Erythroblast (primary cell): ENCODE measurements around the gene SPATA3.
"Not testable (repeated sequence)": the region's sequence is repeated elsewhere in the genome, so short reads cannot be mapped to it uniquely, and the experiment has no call there.

Source experiments
- DNase-seq, 2 experiments: peaks; one replicate each; lab custom pipeline; 2025; lab: John Stamatoyannopoulos, UW
- GATA1 ChIP-seq: IDR thresholded peaks from 2 replicates; pipeline ENCODE4 v1.6.1; 2011; ENCODE audit warnings: low read depth, mild to moderate bottlenecking, control low read depth, low read length, moderate library complexity
- POLR2A ChIP-seq: IDR thresholded peaks from 2 replicates; pipeline ENCODE4 v1.6.1; 2011; ENCODE audit warnings: mild to moderate bottlenecking, low read length

SPATA3 gene

DNA sequence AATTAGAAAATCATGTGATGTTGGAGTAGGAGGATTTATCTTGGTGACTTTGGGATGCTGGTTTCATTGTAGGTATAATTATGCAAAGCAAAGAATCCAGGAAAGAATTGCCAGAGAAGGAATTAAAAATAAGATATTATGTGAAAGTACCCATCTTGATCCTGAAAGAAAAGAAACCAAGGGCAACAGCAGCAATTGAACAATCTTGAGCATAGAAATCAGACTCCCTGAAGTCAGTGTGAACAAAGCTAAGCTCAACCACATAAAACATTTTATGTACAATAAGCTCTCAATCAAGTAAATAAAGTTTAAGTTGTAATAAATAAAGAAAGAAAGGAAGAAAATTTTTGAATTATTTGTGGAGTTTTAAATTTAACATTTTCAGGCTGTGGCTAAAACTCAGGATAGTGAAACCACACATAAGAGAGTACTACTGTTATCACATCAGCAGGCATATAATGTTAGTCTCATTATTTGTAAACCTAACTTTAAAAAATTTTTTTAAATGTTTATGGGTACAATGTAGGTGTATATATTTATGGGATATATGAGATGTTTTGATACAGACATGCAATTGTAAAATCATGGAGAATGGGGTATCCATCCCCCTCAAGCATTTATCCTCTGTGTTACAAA is 38.0 kb upstream of the SPATA3 start:
- no peak for DNase-seq
- TF ChIP-seq GATA1, result no peak
- no peak for TF ChIP-seq POLR2A

DNA sequence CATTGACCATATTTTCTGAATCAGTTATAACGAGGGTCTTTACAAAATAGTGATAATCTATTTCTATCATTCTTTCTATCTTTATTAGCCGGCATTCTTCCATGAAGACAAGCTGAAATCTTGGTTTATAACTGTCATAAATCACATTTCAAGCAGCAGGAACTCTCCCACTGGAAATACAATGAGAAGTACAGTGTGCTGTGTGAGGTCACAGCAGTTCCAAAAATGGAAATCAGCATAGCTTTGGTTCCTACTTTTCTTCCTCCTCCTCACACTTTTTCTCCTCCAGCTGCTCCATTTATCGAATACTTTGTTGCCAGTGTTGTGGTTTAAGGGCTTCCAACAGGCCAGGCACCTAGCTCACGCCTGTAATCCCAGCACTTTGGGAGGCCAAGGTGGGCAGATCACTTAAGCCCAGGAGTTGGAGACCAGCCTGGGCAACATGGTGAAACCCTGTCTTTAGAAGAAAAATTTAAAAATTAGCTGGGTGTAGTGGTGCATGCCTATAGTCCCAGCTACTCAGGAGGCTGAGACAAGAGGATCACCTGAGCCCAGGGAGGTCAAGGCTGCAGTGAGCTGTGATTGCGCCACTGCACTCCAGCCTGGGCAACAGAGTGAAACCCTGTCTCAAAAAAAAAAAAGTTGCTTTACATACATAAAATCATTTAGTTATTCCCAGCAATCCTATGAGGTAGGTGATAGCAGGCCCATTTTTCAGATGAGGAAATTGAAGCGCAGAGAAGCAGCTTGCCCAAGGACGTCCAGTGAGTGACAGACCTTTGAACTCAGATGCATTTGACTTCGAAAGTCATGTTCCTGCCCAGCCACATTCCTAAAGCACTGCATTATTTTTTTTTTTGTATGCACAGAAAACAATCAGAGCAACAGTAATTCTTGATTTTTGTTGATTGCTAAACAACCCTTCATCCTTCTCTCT is 36.8 kb upstream of the SPATA3 start:
- DNase-seq, result no peak
- TF ChIP-seq POLR2A (no peak), GATA1 (no peak)

DNA sequence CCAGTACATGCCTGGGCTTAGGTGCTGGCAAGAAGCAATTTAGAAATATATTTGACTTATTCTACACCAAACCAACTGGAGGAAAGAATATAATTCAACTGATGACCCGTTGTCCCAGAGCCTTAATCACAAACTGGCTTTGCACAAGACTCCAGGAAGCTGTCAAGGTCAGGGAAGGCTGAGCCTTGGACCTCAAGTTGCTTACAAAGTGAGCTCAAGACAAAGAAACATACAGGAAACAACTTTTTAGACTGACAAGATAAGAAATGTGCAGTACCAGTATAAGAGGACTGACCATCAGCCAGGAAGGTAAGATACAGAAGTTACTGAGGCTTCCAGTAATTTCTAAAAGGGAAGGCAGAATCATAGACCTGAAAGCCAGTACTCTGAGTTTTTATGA is 35.9 kb upstream of the SPATA3 start:
- DNase-seq, result no peak
- TF ChIP-seq POLR2A (no peak), GATA1 (no peak)

DNA sequence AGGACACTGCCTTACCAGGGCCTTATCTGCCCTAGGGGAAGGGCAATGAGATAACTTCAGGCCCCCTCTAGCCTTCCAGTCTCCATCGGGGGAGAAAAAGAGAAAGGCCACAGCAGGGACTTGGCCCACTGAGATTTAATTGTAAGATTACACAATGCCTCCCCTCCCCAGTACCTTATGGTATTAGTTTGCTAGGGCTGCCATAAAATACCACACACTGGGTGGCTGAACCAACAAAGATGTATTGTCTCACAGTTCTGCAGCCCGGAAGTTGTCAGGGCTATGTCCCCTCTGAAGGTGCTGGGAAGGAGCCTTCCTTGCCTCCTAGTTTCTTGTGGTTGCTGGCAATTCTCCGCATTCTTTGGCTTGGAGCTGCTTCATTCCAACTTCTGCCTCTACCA is 34.8 kb upstream of the SPATA3 start:
- DNase-seq, result no peak
- TF ChIP-seq GATA1, result no peak
- no peak for TF ChIP-seq POLR2A

DNA sequence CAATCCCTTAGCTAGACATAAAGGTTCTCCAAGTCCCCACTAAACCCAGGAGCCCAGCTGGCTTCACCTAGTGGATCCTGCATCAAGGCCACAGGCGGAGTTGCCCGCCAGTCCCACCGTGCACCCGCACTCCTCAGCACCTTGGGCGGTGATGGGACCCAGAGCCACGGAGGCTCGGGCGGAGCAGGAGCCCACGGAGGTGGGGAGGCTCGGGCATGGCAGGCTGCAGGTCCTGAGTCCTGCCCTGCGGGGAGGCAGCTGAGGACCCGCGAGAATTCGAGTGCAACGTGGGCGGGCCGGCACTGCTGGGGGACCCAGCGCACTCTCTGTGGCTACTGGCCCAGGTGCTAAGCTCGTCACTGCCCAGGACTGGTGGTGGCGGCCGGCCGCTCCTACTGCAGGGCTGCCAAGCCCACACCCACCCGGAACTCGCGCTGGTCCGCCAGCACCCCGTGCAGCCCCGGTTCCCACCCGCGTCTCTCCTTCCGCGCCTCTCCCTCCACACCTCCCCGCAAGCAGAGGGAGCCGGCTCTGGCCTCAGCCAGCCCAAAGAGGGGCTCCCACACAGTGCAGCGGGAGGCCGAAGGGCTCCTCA is 31.7 kb upstream of the SPATA3 start:
- no peak for TF ChIP-seq GATA1
- TF ChIP-seq POLR2A, result no peak
- no peak for DNase-seq

DNA sequence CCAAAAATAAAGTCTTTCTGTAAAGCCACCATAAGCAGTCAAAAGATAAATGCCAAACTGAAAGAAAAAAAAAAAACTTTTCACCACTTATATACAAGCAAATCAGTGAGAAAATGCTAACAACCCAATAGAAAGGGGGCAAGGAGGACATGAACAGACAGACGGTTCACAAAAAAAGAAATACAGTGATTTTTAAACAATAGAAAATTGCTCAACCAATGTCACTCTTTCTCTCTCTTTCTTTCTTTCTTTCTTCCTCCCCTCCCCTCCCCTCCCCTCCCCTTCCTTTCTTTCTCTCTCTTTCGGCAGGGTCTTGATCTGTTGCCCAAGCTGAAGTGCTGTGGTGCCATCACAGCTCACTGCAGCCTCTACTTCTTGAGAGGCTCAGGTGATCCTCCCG is 28.8 kb upstream of the SPATA3 start:
- no peak for DNase-seq
- TF ChIP-seq GATA1 (no peak), POLR2A (no peak)

DNA sequence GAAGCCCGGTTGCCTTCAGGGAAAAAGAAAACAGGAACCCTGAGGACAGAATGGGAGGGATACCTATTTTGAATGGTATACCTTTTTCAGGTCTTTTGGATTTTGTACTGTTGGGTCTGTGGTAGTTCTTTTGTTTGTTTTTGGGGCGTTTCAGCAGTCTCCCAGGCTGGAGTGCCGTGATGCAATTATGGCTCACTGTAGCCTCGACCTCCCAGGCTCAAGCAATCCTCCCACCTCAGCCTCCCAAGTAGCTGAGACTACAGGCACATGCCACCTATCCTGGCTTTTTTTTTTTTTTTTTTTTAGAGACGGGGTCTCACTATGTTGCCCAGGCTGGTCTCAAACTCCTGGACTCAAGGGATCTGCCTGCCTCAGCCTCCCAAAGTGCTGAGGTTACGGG is 27.6 kb upstream of the SPATA3 start:
- DNase-seq, result not testable (repeated sequence)

DNA sequence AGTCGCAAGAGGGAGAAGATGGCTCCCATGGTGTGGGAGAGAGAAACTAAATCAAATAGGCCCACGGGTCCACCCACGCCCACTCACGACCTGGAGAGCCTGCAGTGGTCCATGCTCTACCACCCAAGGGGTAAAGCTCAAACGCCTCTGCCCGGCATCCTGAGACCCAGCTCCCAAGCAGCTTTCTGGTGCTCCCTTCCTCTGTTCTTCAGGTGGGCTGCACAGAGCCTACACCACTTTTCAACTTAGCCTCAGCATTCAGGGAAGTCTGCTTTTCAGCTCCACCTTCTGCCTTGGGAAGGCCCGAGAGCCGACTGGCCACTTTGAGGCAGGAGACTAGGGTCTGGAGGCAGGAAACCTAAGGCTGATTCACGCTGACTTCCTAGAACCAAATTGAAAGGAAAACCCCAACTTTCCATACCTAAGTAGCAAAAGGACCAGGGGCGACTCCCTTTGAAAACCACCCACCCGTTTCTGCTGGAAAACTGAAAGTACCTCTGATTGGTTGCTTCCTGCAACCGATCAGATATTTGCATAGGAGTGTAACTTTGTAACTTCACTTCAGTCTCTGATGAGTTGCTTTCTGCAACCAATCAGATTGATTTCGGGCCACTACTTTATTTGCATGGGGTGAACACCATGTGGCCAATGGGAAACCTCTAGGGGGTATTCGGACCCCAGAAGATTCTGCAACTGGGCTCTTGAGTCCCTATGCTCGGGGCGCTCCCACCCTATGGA is 26.8 kb upstream of the SPATA3 start:
- TF ChIP-seq POLR2A (no peak), GATA1 (no peak)
- DNase-seq, result no peak

DNA sequence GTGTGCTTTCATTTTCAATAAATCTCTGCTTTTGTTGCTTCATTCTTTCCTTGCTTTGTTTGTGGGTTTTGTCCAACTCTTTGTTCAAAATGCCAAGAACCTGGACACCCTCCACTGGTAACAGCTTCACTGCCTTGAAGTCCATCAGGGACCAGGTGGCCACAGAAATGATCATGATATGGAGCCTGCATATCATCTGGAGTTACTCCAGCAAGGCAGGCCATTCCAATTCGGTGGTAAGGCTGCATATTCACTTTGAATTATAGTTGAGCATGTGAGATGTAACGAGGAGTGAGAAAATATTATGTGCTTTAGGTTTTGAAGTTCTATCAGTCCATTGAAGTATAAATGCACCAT is 26.3 kb upstream of the SPATA3 start:
- no peak for DNase-seq
- TF ChIP-seq GATA1, result no peak
- TF ChIP-seq POLR2A, result no peak

DNA sequence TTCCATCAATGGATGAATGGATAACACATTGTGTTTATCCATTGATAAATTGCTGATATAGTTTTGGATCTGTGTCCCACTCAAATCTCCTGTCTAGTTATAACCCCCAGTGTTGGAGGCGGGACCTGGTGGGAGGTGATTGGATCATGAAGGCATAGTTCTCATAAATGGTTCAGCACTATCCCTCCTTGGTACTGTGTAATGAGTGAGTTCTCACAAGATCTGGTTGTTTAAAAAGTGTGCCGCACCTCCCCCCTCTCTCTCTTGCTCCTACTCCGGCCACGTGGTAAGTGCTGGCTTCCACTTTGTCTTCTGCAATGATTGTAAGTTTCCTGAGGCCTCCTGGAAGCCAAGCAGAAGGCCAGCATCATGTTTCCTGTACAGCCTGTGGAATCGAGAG is 23.9 kb upstream of the SPATA3 start:
- DNase-seq, result no peak

DNA sequence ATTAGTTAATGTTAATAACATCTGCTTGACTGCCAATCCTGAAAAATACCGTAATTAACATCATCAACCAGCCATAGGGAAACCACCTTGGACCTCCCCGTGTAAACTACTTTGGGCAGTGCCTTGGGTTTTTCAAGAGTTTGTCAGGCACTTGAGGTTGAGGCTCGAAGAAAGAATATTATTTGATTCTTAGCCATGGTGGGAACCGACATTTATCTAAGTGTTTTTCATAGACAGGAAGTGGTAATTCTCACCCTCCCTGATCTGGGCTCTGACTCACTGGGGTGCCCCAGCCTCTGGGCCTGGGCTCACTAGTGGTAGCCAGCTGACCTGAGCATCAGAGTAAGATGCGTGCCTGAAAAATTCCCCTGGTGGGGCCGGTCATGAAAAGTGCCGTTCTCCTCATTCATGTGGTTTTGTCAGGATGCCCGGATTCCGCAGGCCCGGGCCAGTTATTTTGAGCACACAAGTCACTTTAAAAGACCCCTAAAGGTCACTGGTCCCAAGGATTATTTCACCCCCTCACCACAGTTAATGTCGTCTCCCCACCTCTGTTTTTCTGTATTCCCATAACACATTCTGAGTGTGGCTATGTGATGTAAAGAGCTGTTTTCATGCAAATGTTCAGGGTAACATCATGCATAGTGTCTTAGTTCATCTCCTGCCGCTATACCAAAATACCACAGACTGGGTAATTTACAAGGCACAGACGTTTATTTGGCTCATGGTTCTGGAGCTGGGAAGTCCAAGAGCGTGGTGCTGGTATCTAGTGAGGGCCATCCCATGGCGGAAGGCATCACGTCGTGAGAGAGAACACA is 21.6 kb upstream of the SPATA3 start:
- no peak for DNase-seq
- TF ChIP-seq POLR2A (no peak), GATA1 (no peak)

More for the DNA sequence above, 23.9 kb upstream of the SPATA3 start:
- TF ChIP-seq GATA1 (no peak), POLR2A (no peak)

DNA sequence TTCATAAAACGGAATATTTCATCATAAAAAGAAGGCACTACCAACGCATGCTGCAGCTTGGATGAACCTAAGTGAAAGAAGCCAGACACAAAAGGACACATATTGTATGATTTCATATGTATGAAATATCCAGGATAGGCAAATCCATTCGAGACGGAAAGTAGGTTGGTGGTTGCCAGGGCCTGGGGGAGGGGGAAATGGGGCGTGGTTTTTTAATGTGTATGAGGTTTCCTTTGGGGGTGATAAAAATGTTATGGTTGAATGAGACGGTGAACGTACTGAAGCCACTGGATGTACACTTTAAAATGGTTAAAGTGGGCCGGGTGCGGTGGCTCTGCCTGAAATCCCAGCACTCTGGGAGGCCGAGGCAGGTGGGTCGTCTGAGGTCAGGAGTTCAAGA is 20.0 kb upstream of the SPATA3 start:
- DNase-seq, result no peak
- no peak for TF ChIP-seq POLR2A
- TF ChIP-seq GATA1, result no peak

DNA sequence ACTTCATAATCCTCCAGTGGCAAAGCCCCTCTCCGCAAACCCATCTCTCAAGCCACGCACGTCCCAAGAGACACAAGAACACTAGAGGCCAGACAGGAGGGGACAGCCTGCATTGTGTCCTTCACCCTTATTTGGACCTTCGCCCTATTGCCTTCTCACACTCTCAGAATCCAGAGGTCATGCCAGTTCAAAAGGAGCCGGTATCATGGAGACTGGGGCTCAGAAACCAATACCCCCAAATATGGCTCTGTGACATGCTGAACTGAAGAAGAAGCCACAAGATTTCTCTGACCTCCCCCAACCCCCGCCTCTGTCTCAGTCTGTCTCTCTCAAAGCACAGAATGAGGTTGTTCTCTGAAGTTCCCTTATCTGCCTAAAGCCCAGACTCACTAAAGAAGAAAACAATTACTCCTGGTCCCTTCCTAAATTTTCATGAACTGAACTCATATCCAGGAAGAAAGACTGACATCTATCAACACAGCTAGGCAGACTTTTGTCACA is 19.2 kb upstream of the SPATA3 start:
- TF ChIP-seq GATA1, result no peak
- no peak for TF ChIP-seq POLR2A
- no peak for DNase-seq

DNA sequence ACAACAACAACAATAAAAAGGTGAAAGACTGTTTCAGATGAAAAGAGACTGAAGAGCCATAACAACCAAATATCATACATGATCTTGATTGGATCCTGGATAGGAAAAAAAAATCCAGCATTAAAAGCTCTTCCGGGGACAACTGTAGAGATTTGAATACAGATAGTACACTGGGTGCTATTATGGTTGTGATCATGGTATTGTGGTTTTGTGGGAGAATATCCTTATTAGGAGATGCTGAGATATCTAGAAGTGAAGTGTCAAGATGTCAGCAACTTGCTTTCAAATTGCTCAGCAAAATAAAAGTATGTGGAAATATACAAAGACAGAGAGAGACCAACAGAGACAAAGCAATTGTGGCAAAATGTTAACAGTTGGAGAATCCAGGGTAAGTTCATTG is 15.5 kb upstream of the SPATA3 start:
- no peak for DNase-seq

More for the DNA sequence above, 15.5 kb upstream of the SPATA3 start:
- TF ChIP-seq POLR2A (no peak), GATA1 (no peak)
